HL-60 (cell line): ENCODE data around the gene PCID2.

Experiments
- GABPA ChIP-seq: IDR thresholded peaks from 2 replicates; pipeline ENCODE4 v1.6.1; 2012; ENCODE audit warnings: low read depth
- POLR2AphosphoS5 ChIP-seq: IDR thresholded peaks from 2 replicates; pipeline ENCODE4 v1.6.1; 2012; ENCODE audit warnings: low read depth
- SPI1 ChIP-seq: IDR thresholded peaks from 2 replicates; pipeline ENCODE4 v1.6.1; 2012; ENCODE audit warnings: low read depth, mild to moderate bottlenecking, borderline replicate concordance
- TF ChIP-seq, protein P1 (sequence below): IDR thresholded peaks from one replicate; pipeline ENCODE4 v1.5.1; 2011; ENCODE audit warnings: low read length, control low read depth, inconsistent platforms; ENCODE audit not compliant: insufficient read depth
- TF ChIP-seq, protein P2 (sequence below): IDR thresholded peaks from 2 replicates; pipeline ENCODE4 v1.6.1; 2012; ENCODE audit warnings: low read depth; ENCODE audit not compliant: insufficient replicate concordance

- TF ChIP-seq, protein P1, sequence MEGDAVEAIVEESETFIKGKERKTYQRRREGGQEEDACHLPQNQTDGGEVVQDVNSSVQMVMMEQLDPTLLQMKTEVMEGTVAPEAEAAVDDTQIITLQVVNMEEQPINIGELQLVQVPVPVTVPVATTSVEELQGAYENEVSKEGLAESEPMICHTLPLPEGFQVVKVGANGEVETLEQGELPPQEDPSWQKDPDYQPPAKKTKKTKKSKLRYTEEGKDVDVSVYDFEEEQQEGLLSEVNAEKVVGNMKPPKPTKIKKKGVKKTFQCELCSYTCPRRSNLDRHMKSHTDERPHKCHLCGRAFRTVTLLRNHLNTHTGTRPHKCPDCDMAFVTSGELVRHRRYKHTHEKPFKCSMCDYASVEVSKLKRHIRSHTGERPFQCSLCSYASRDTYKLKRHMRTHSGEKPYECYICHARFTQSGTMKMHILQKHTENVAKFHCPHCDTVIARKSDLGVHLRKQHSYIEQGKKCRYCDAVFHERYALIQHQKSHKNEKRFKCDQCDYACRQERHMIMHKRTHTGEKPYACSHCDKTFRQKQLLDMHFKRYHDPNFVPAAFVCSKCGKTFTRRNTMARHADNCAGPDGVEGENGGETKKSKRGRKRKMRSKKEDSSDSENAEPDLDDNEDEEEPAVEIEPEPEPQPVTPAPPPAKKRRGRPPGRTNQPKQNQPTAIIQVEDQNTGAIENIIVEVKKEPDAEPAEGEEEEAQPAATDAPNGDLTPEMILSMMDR, result no peak
- TF ChIP-seq GABPA (no peak), POLR2AphosphoS5 (no peak), SPI1 (no peak)
- TF ChIP-seq, protein P2, sequence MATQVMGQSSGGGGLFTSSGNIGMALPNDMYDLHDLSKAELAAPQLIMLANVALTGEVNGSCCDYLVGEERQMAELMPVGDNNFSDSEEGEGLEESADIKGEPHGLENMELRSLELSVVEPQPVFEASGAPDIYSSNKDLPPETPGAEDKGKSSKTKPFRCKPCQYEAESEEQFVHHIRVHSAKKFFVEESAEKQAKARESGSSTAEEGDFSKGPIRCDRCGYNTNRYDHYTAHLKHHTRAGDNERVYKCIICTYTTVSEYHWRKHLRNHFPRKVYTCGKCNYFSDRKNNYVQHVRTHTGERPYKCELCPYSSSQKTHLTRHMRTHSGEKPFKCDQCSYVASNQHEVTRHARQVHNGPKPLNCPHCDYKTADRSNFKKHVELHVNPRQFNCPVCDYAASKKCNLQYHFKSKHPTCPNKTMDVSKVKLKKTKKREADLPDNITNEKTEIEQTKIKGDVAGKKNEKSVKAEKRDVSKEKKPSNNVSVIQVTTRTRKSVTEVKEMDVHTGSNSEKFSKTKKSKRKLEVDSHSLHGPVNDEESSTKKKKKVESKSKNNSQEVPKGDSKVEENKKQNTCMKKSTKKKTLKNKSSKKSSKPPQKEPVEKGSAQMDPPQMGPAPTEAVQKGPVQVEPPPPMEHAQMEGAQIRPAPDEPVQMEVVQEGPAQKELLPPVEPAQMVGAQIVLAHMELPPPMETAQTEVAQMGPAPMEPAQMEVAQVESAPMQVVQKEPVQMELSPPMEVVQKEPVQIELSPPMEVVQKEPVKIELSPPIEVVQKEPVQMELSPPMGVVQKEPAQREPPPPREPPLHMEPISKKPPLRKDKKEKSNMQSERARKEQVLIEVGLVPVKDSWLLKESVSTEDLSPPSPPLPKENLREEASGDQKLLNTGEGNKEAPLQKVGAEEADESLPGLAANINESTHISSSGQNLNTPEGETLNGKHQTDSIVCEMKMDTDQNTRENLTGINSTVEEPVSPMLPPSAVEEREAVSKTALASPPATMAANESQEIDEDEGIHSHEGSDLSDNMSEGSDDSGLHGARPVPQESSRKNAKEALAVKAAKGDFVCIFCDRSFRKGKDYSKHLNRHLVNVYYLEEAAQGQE, result no peak
These were observed 13.1 kb downstream of the PCID2 start for GRCh38 chr13:113195360-113195759.
